Measurements from ENCODE around the gene DOK3.
"Not testable (repeated sequence)": the region's sequence is repeated elsewhere in the genome, so short reads cannot be mapped to it uniquely, and the experiment has no call there.

- TF ChIP-seq, protein P1, sequence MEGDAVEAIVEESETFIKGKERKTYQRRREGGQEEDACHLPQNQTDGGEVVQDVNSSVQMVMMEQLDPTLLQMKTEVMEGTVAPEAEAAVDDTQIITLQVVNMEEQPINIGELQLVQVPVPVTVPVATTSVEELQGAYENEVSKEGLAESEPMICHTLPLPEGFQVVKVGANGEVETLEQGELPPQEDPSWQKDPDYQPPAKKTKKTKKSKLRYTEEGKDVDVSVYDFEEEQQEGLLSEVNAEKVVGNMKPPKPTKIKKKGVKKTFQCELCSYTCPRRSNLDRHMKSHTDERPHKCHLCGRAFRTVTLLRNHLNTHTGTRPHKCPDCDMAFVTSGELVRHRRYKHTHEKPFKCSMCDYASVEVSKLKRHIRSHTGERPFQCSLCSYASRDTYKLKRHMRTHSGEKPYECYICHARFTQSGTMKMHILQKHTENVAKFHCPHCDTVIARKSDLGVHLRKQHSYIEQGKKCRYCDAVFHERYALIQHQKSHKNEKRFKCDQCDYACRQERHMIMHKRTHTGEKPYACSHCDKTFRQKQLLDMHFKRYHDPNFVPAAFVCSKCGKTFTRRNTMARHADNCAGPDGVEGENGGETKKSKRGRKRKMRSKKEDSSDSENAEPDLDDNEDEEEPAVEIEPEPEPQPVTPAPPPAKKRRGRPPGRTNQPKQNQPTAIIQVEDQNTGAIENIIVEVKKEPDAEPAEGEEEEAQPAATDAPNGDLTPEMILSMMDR (IDR thresholded peaks at IDR 0.05; ENCODE audit: insufficient read depth, low read length): not testable (repeated sequence)
- not testable (repeated sequence) for TF ChIP-seq POLR2AphosphoS5 (IDR thresholded peaks at IDR 0.05; ENCODE audit: low read depth); GABPA (IDR thresholded peaks at IDR 0.05; ENCODE audit: low read depth); SPI1 (IDR thresholded peaks at IDR 0.05; ENCODE audit: borderline replicate concordance, low read depth)
- TF ChIP-seq, protein P2, sequence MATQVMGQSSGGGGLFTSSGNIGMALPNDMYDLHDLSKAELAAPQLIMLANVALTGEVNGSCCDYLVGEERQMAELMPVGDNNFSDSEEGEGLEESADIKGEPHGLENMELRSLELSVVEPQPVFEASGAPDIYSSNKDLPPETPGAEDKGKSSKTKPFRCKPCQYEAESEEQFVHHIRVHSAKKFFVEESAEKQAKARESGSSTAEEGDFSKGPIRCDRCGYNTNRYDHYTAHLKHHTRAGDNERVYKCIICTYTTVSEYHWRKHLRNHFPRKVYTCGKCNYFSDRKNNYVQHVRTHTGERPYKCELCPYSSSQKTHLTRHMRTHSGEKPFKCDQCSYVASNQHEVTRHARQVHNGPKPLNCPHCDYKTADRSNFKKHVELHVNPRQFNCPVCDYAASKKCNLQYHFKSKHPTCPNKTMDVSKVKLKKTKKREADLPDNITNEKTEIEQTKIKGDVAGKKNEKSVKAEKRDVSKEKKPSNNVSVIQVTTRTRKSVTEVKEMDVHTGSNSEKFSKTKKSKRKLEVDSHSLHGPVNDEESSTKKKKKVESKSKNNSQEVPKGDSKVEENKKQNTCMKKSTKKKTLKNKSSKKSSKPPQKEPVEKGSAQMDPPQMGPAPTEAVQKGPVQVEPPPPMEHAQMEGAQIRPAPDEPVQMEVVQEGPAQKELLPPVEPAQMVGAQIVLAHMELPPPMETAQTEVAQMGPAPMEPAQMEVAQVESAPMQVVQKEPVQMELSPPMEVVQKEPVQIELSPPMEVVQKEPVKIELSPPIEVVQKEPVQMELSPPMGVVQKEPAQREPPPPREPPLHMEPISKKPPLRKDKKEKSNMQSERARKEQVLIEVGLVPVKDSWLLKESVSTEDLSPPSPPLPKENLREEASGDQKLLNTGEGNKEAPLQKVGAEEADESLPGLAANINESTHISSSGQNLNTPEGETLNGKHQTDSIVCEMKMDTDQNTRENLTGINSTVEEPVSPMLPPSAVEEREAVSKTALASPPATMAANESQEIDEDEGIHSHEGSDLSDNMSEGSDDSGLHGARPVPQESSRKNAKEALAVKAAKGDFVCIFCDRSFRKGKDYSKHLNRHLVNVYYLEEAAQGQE (IDR thresholded peaks at IDR 0.05; ENCODE audit: insufficient replicate concordance, low read depth): not testable (repeated sequence)
These were observed 23.9 kb downstream of the DOK3 start for GRCh38 chr5:177485753-177486152.
